GM10266 (cell line): Measurements from ENCODE around the gene CYP2A6.

Experiments used
- DNase-seq: peaks from one replicate; pipeline ENCODE4 v3.0.0; 2012; ENCODE audit errors: extremely low spot score
- CTCF ChIP-seq: IDR thresholded peaks from 2 replicates; pipeline ENCODE4 v1.5.1; 2012; ENCODE audit warnings: mild to moderate bottlenecking, low read depth; ENCODE audit not compliant: control insufficient read depth, insufficient read depth; ENCODE audit errors: missing control alignments

The CYP2A6 gene

GRCh38 chr19:40800997-40801377 lies 49.3 kb downstream of the CYP2A6 start:
- no peak for TF ChIP-seq CTCF
- DNase-seq = no peak

- no peak for DNase-seq
- TF ChIP-seq CTCF = no peak
These were observed 49.8 kb downstream of the CYP2A6 start for GRCh38 chr19:40800339-40800996.

- no peak for TF ChIP-seq CTCF
- peak; percentile 74 for DNase-seq
These were observed 50.5 kb downstream of the CYP2A6 start for GRCh38 chr19:40799558-40800338.

GRCh38 chr19:40798683-40799557 lies 51.3 kb downstream of the CYP2A6 start, which contains the start of gene EGLN2:
Gene EGLN2 (plus strand): TSS chr19:40799191. CDS start chr19:40800573, 1,382 bp downstream.
- peak; percentile 99 for DNase-seq
- no peak for TF ChIP-seq CTCF

- TF ChIP-seq CTCF = peak; percentile 52
- DNase-seq = peak; percentile 76
These were observed 52.1 kb downstream of the CYP2A6 start for GRCh38 chr19:40797963-40798682.

GRCh38 chr19:40797166-40797962 lies 52.9 kb downstream of the CYP2A6 start:
- TF ChIP-seq CTCF = no peak

More at GRCh38 chr19:40797166-40797962, 52.9 kb downstream of the CYP2A6 start:
- DNase-seq = no peak
